Spleen (tissue), 7 donors: ENCODE results near the gene SLC48A1.

Source experiments
- CTCF ChIP-seq, 11 experiments: fragments of 200-600 bp in 7 of 11; fragments of 450-650 bp in 4 of 11; sonication (generic) in 4 of 11; IDR thresholded peaks in 8 of 11; conservative IDR thresholded peaks in 3 of 11; 1 replicate in 7 of 11; 2 replicates in 4 of 11; pipeline versions ENCODE4 v1.4.0 to v1.8.0; 2016 to 2021; ENCODE audit warnings: antibody characterized with exemption in 11 of 11, inconsistent platforms in 4 of 11, mild to moderate bottlenecking in 1 of 11
- POLR2AphosphoS5 ChIP-seq, 3 donors: sonication (generic); formaldehyde crosslinking; IDR thresholded peaks; one replicate each; pipeline ENCODE4 v1.5.1; 2017; ENCODE audit warnings: antibody characterized with exemption in 3 of 3
- donor health status: DM: no; HTN: no; CAD: no; lungs with moderate emphysema.
- donor health status: DM: no; HTN: no; CAD: no.
- donor health status: DM: no; HTN: no; CAD: no.

- TF ChIP-seq CTCF (IDR thresholded peaks at IDR 0.05 in 8 of 11, conservative IDR thresholded peaks at IDR 0.05 in 3 of 11) (no peak), POLR2AphosphoS5 (IDR thresholded peaks at IDR 0.05) (peak in 2 of 3 donors; percentile 5 to 60)
These were observed 16.9 kb downstream of the SLC48A1 start for GRCh38 chr12:47789712-47790489.
